ENCODE measurements around the gene FOXP1. TPM values are rescaled to one million over a fixed set of nuclear protein-coding genes. Genes with fewer than 3 reads are reported as not detected.

The FOXP1 gene
- polyA plus RNA-seq, 4 donors, result 31.3 to 39.3 (median 33.6) TPM

DNA sequence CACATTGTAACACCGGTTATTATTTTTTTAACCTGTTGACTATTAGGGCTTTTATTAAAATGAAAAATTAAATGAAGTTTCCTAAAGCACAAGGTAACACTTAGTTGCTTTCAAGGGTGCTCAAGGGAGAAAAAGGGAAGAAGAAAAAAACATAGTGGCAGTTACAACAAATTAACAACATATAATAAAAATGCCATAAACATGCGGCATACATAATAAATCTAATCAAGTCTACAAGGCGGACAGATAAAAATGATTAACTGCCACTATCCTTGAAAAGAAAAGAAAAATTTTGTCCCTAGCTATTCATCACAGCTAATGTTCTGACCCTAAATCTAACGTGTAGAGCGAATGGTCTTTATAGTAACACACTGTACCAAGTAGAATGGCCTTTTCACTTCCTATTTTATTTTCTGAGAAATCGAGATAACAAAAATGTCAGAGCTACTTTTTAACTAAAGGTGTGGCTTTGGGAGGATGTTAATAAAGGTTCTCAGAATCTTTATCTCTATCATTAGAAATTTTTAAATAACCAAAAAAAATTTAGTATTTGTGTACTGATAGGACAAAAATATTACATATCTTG is 194.9 kb downstream of the FOXP1 start:
- DNase-seq (ENCODE audit: low read depth in 4 of 4, low spot score in 3 of 4), result no peak

DNA sequence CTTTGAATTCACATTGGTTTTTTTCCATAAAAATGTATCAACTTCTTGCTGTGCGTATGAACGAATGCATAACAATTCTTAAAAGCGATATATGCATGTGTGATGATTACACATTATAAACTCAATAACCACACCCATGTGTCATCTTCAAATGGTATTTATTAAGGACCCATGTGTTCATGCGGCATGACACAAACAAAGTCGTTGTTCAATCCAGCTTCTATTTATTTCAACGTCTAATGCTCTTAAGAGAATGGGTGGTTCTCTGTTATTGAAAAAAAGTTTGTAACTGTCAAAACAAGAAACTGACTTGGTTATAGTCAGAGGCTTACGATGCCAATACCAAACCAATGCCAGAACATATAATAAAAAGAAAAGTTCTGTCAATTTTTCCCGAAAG is 195.9 kb downstream of the FOXP1 start:
- no peak for DNase-seq (ENCODE audit: low read depth in 4 of 4, low spot score in 3 of 4)

- DNase-seq (ENCODE audit: low read depth in 4 of 4, low spot score in 3 of 4), result no peak
Observed at GRCh38 chr3:71384837-71385716, 198.5 kb downstream of the FOXP1 start.

DNA sequence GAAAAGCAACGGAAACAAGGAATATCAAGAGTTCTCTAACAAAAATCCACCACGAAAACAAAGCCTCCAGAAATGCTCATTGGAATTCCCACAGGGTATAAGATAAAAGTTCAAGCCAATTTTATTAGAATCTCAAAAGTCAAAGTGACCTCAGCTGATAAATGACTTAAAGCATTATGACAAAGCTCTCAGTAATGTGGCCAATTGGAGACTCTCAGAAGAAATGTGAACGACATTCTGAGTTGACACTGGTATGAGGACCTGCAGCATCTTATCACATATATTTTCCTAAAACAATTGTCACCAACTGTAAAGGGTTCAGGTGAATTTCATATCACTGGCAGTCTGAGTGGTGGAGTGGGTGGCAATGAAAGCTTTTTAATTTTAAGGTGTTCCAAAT is 199.1 kb downstream of the FOXP1 start:
- DNase-seq (ENCODE audit: low read depth in 4 of 4, low spot score in 3 of 4), result no peak

GRCh38 chr3:71380096-71380495 is 203.4 kb downstream of the FOXP1 start:
- no peak for DNase-seq (ENCODE audit: low read depth in 4 of 4, low spot score in 3 of 4)

GRCh38 chr3:71378509-71378908 is 205.0 kb downstream of the FOXP1 start:
- no peak for DNase-seq (ENCODE audit: low read depth in 4 of 4, low spot score in 3 of 4)

DNA sequence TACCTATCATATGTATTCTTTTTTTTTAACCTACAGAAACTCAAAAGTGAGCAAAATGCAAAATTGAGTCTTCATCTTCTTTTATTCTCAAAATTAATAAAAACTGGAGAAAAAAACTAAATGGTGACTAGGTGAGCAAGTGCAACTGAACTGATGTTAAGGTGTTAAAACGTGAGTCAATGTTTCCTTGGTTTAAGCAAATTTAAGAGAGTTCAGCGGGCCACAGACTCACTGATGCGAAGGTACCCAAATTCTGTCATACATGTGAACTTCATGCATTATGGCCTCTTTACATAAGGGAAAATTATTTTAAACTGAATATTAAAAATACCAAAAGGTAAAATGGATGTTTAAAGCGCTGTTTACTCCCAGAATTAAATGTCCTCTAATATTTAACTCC is 206.6 kb downstream of the FOXP1 start:
- DNase-seq (ENCODE audit: low read depth in 4 of 4, low spot score in 3 of 4), result no peak

DNA sequence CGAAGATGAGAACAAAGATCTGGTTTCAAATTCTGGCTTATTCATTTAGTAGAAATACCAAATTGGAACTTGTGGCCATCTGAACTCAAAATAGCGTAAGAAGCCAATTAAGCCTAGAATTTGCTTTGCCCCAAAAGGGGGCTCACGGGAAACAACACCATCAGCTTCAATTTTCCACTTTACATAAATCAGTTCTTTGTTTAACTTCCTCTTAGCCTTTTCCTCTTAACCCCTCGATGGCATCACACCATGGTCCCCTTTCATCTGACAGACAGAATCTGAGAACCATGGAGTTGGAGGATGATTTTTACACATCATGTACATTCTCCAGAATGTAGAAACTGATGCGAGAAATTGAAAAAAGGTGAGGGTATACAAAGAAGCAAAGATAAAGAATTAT is 207.0 kb downstream of the FOXP1 start:
- no peak for DNase-seq (ENCODE audit: low read depth in 4 of 4, low spot score in 3 of 4)

DNA sequence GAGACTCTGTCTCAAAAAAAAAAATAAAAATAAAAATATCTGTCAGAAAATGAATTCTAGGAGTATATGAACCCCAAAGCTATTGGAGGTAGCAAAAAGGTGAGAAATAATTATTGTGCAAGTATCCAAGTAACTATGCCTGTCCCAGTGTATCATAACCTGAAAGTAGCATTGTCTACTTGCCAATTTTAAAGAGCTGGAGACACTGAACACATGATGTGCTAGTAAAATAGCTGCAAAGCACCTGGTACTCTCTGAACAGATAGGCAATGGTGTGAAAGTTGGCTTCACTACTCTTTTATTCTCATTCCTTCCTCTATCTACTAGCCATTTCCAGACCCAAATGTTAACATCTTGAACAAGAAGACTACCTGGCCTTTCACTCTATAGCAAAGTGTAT is 208.9 kb downstream of the FOXP1 start:
- DNase-seq (ENCODE audit: low read depth in 4 of 4, low spot score in 3 of 4), result no peak

GRCh38 chr3:71372911-71373637 is 210.5 kb downstream of the FOXP1 start:
- no peak for DNase-seq (ENCODE audit: low read depth in 4 of 4, low spot score in 3 of 4)

DNA sequence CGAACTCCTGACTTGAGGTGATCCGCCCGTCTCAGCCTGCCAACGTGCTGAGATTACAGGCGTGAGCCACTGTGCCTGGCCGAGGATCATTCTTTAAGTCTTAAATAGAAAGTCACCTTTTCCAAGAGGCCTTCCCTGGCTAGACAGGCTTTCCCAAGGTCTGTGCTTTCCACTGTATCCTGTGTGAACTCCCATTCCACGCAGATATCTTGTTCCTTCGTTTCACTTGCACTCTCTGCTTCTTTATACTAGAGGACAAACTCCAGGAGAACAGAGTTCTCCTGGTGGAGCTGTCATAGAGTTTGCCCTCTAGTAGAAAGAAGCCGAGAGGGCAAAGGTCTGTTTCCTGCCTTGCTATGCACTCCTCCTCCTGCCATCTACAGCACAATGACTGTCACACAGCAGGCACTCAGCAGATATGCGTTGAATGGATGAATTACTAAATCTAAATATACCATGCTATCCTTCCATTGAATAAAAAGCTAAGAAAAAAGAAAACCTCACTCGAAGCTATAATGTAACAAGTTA is 211.2 kb downstream of the FOXP1 start:
- DNase-seq (ENCODE audit: low read depth in 4 of 4, low spot score in 3 of 4), result no peak

GRCh38 chr3:71371282-71371681 is 212.2 kb downstream of the FOXP1 start:
- no peak for DNase-seq (ENCODE audit: low read depth in 4 of 4, low spot score in 3 of 4)

DNA sequence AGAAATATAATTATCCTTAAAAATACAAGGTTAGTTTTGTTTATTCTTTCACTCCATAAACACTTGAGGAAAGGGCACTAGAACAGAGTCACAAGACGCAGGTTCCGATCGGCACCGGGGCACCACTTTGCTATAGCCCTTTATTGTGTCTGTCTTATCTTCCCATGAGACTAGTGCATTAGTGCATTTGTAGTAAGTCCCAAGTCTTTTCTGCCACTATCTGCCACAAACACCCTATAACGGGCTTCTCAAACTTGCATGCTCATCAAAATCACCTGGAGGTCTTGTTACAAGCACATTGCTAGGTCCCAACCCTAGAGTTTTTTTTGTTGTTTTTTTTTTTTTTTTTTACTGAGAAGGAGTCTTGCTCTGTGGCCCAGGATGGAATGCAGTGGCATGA is 213.1 kb downstream of the FOXP1 start:
- DNase-seq (ENCODE audit: low read depth in 4 of 4, low spot score in 3 of 4), result no peak

- DNase-seq (ENCODE audit: low read depth in 4 of 4, low spot score in 3 of 4), result no peak
Observed at GRCh38 chr3:71369701-71370391, 213.7 kb downstream of the FOXP1 start.

- no peak for DNase-seq (ENCODE audit: low read depth in 4 of 4, low spot score in 3 of 4)
Observed at GRCh38 chr3:71366988-71367604, 216.4 kb downstream of the FOXP1 start.

GRCh38 chr3:71361334-71361890 is 222.1 kb downstream of the FOXP1 start:
- peak in 2 of 4 donors; percentile 16 to 20 for DNase-seq (ENCODE audit: low read depth in 4 of 4, low spot score in 3 of 4)

- no peak for DNase-seq (ENCODE audit: low read depth in 4 of 4, low spot score in 3 of 4)
Observed at GRCh38 chr3:71360764-71361163, 222.8 kb downstream of the FOXP1 start.

DNA sequence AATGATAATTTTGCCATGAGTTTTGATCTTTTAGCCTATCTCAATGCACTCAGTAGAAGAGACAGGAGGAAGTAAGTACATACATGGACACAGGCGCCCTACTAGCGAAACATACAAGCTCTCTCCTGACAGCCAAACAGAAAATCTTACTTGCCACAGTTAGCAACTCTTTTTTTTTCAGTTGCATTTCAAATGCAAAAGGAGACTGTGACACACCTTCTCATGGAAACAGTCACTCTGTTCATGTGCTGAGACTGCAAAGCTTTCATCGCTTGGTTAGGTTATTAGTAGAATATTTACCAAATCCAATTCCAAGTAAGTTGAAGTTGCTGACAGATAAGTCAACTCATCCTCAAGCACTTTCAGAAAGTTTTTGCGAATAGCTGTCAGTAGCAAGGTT is 223.3 kb downstream of the FOXP1 start:
- no peak for DNase-seq (ENCODE audit: low read depth in 4 of 4, low spot score in 3 of 4)

- no peak for DNase-seq (ENCODE audit: low read depth in 4 of 4, low spot score in 3 of 4)
Observed at GRCh38 chr3:71358243-71358642, 225.3 kb downstream of the FOXP1 start.

DNA sequence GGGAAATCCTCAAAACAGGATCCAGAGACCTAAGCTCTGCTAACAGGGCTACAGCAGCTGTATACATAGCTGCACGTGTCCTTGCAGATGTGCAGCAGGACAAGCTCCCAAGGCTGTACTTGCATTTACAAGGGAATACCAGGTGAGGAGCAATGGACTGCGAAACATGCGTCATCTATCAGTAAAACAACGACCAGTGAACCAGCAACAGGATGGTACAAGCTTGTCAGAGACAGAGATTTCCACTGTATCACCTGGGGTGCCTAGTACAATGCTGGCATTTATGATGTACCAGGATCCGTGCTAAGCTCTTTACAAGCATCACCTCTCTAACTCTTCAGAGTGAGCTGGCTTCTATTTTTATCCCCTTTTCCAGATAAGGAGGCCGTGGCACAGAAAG is 227.3 kb downstream of the FOXP1 start:
- DNase-seq (ENCODE audit: low read depth in 4 of 4, low spot score in 3 of 4), result no peak
